Glomerular visceral epithelial cell (primary cell): ENCODE results near the gene PACS1.

Experiments used
- DNase-seq: peaks from one replicate; pipeline ENCODE4 v3.0.0-alpha.2; 2016; ENCODE audit errors: extremely low spot score

Gene PACS1

GRCh38 chr11:66184728-66185127 is 114.7 kb downstream of the PACS1 start:
- no peak for DNase-seq

- no peak for DNase-seq
Measured at GRCh38 chr11:66186470-66186869, 116.4 kb downstream of the PACS1 start.

GRCh38 chr11:66187453-66187852 is 117.4 kb downstream of the PACS1 start:
- DNase-seq: no peak

GRCh38 chr11:66188580-66188979 is 118.5 kb downstream of the PACS1 start:
- peak; percentile 19 for DNase-seq

- no peak for DNase-seq
Measured at GRCh38 chr11:66189031-66189745, 119.1 kb downstream of the PACS1 start.

GRCh38 chr11:66190786-66191185 is 120.7 kb downstream of the PACS1 start:
- DNase-seq: no peak

- no peak for DNase-seq
Measured at GRCh38 chr11:66192181-66192863, 122.2 kb downstream of the PACS1 start.

GRCh38 chr11:66194391-66194790 is 124.3 kb downstream of the PACS1 start:
- no peak for DNase-seq

- no peak for DNase-seq
Measured at GRCh38 chr11:66195867-66196266, 125.8 kb downstream of the PACS1 start.

GRCh38 chr11:66203847-66204246 is 133.8 kb downstream of the PACS1 start:
- no peak for DNase-seq

GRCh38 chr11:66204412-66204811 is 134.3 kb downstream of the PACS1 start:
- DNase-seq: no peak

- no peak for DNase-seq
Measured at GRCh38 chr11:66207816-66208215, 137.7 kb downstream of the PACS1 start.

- DNase-seq: no peak
Measured at GRCh38 chr11:66211100-66211499, 141.0 kb downstream of the PACS1 start.

- no peak for DNase-seq
Measured at GRCh38 chr11:66216911-66217310, 146.8 kb downstream of the PACS1 start.

GRCh38 chr11:66218036-66218435 is 148.0 kb downstream of the PACS1 start:
- DNase-seq: no peak

- no peak for DNase-seq
Measured at GRCh38 chr11:66218846-66219620, 149.0 kb downstream of the PACS1 start.

GRCh38 chr11:66219846-66220565 is 149.9 kb downstream of the PACS1 start:
- DNase-seq: no peak

GRCh38 chr11:66220566-66220935 is 150.5 kb downstream of the PACS1 start:
- DNase-seq: no peak

GRCh38 chr11:66221012-66221411 is 150.9 kb downstream of the PACS1 start:
- DNase-seq: no peak

- peak; percentile 54 for DNase-seq
Measured at GRCh38 chr11:66221726-66222236, 151.7 kb downstream of the PACS1 start.

GRCh38 chr11:66222358-66223149 is 152.5 kb downstream of the PACS1 start:
- peak; percentile 92 for DNase-seq
